SK-N-SH (cell line): ENCODE measurements around the gene ITGA1. TPM values are rescaled to one million over a fixed set of nuclear protein-coding genes. Genes with fewer than 3 reads are reported as not detected.

ENCODE experiments used
- CTCF ChIA-PET: fragments of 300-600, 350-600 bp; formaldehyde crosslinking; extraction: SDS; loops from one replicate; lab custom pipeline; 2021; lab: Yijun Ruan, JAX
- POLR2A ChIA-PET: fragments of 350-600 bp; sonication (Branson Sonifier 250); formaldehyde crosslinking; extraction: SDS; loops from one replicate; lab custom pipeline; 2020; ENCODE audit warnings: antibody characterized with exemption, inconsistent platforms; lab: Yijun Ruan, JAX
- DNase-seq: peaks from one replicate; pipeline ENCODE4 v3.0.0; 2012
- H2AFZ ChIP-seq: fragments of 200-600 bp; sonication (generic); 2 replicates; pipeline ENCODE4 v1.8.1; 2016; ENCODE audit warnings: antibody characterized with exemption, mild to moderate bottlenecking, low read depth
- H3F3A ChIP-seq: fragments of 200-600 bp; sonication (generic); replicated peaks from 2 replicates; pipeline ENCODE3; 2016; ENCODE audit warnings: antibody characterized with exemption, mild to moderate bottlenecking; ENCODE audit not compliant: insufficient read depth
- H3K27ac ChIP-seq, 2 experiments: fragments of 200-500 bp in 1 of 2; fragments of 200-600 bp in 1 of 2; sonication (Bioruptor generic) in 1 of 2; sonication (generic), shearing (Covaris generic) in 1 of 2; 2 replicates each; pipeline versions ENCODE4 v1.5.1 to v1.6.1; 2014 to 2016; ENCODE audit warnings: low read depth in 2 of 2, inconsistent platforms in 1 of 2, low read length in 1 of 2, mild to moderate bottlenecking in 1 of 2, mixed read lengths in 1 of 2
- H3K27me3 ChIP-seq: fragments of 200-600 bp; sonication (generic), shearing (Covaris generic); 2 replicates; pipeline ENCODE4 v1.6.1; 2016; ENCODE audit warnings: mixed run types; ENCODE audit not compliant: insufficient read depth
- H3K36me3 ChIP-seq, 2 experiments: fragments of 200-500 bp in 1 of 2; fragments of 200-600 bp in 1 of 2; sonication (Bioruptor generic) in 1 of 2; sonication (generic) in 1 of 2; replicated peaks in 1 of 2; 2 replicates each; pipeline versions ENCODE3 to v1.5.1; 2014 to 2016; ENCODE audit warnings: low read length in 1 of 2, mild to moderate bottlenecking in 1 of 2; ENCODE audit not compliant: insufficient read depth in 2 of 2, control insufficient read depth in 1 of 2
- H3K4me1 ChIP-seq, 2 experiments: fragments of 200-500 bp in 1 of 2; fragments of 200-600 bp in 1 of 2; sonication (Bioruptor generic) in 1 of 2; sonication (generic), shearing (Covaris generic) in 1 of 2; 2 replicates each; pipeline versions ENCODE4 v1.5.1 to v1.6.1; 2014 to 2016; ENCODE audit warnings: low read depth in 1 of 2, low read length in 1 of 2, mixed run types in 1 of 2; ENCODE audit not compliant: insufficient read depth in 2 of 2, control insufficient read depth in 1 of 2
- H3K4me2 ChIP-seq: fragments of 200-600 bp; sonication (generic), shearing (Covaris generic); 2 replicates; pipeline ENCODE4 v1.6.1; 2017; ENCODE audit warnings: mixed run types
- H3K4me3 ChIP-seq, 2 experiments: fragments of 200-500 bp in 1 of 2; fragments of 200-600 bp in 1 of 2; sonication (Bioruptor generic) in 1 of 2; sonication (generic), shearing (Covaris generic) in 1 of 2; 2 replicates each; pipeline versions ENCODE4 v1.5.1 to v1.8.1; 2014 to 2016; ENCODE audit warnings: low read depth in 2 of 2, inconsistent platforms in 1 of 2, low read length in 1 of 2, mild to moderate bottlenecking in 1 of 2, mixed read lengths in 1 of 2, moderate library complexity in 1 of 2
- H3K79me2 ChIP-seq: fragments of 200-600 bp; sonication (generic); 2 replicates; pipeline ENCODE4 v1.8.1; 2017; ENCODE audit warnings: mild to moderate bottlenecking; ENCODE audit not compliant: insufficient read depth
- H3K9ac ChIP-seq: fragments of 200-600 bp; sonication (generic); 2 replicates; pipeline ENCODE4 v1.6.1; 2017; ENCODE audit warnings: mixed run types
- H3K9me2 ChIP-seq: fragments of 200-600 bp; sonication (generic); 2 replicates; pipeline ENCODE4 v1.6.1; 2017; ENCODE audit warnings: mixed run types
- H3K9me3 ChIP-seq: fragments of 200-600 bp; sonication (generic); 2 replicates; pipeline ENCODE4 v1.6.1; 2017; ENCODE audit warnings: mixed run types, mild to moderate bottlenecking, moderate library complexity
- H4K20me1 ChIP-seq: fragments of 200-600 bp; sonication (generic); 2 replicates; pipeline ENCODE4 v1.6.1; 2017; ENCODE audit warnings: mild to moderate bottlenecking, mixed run types; ENCODE audit not compliant: insufficient read depth
- EZH2phosphoT487 ChIP-seq: fragments of 200-600 bp; sonication (generic); IDR thresholded peaks from 2 replicates; pipeline ENCODE4 v1.6.1; 2017; ENCODE audit warnings: low read depth, mixed run types, mild to moderate bottlenecking, antibody characterized with exemption, moderate library complexity, borderline replicate concordance
- FOSL2 ChIP-seq: IDR thresholded peaks from 2 replicates; pipeline ENCODE4 v1.4.0; 2012; ENCODE audit warnings: low read depth, mild to moderate bottlenecking, moderate library complexity, borderline replicate concordance
- FOXJ3 ChIP-seq: sonication (generic); formaldehyde crosslinking; IDR thresholded peaks from 2 replicates; pipeline ENCODE4 v1.5.1; 2020; ENCODE audit warnings: mild to moderate bottlenecking, missing genetic modification reagents
- POLR2AphosphoS5 ChIP-seq: IDR thresholded peaks from 2 replicates; pipeline ENCODE4 v1.6.1; 2012; ENCODE audit warnings: low read depth, low read length
- TCF12 ChIP-seq: IDR thresholded peaks from 2 replicates; pipeline ENCODE4 v1.4.0; 2012
- WGBS: methylation state at CpG from one replicate; pipeline ENCODE4 v1.1.6; 2017; ENCODE audit warnings: low lambda C conversion rate; 5-methylcytosine and 5-hydroxymethylcytosine counted together
- polyA plus RNA-seq, 3 experiments: library from polyadenylated mRNA; depleted of rRNA; stranded (reverse); fragments of >200 nt; gene quantifications; 2 replicates each; pipeline ENCODE4 v1.2.3, GENCODE V29; 2012
- TF ChIP-seq, protein P1 (sequence below): IDR thresholded peaks from 2 replicates; pipeline ENCODE4 v1.6.1; 2012; ENCODE audit warnings: mild to moderate bottlenecking, low read depth, low read length, moderate library complexity
- TF ChIP-seq, protein P2 (sequence below): IDR thresholded peaks from 2 replicates; pipeline ENCODE4 v1.4.0; 2012; ENCODE audit warnings: low read depth, borderline replicate concordance

Gene ITGA1
- polyA plus RNA-seq, 1 of the 3 experiments (the other 2 are of a cell fraction) = 7.7 TPM

DNA sequence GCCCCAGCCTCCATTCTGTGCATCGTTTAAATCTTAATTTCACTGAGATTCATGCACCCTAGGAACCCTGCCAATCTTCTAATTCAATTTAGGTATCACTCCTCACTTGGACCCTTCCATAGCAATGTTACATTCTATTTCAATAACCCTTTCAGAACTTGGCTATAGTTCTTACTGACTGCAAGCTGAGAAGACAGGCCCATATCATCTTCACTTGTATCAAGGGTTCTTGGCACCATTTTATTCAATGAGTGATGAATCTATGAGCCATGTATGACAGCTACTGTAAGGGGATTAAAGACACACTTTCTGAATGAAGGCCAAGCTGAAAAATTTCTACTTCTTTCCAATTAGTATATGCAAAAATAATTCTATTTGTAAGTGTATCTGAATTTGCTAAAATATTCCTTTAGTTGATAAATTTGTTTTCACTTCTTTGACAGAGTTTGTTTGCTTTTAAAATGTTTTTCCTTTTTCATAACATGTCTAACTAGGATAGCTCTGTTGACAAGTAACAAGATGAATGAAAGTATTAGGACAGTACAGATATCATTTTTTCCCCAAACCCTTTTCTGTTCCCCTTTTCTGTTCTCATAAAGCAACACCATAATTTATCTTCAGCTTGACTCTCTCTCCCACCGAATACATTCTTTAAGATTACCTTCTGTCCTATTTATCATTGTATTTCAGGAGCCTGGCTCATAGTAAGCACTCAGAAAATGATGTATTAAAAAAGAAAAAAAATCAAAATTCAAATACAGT, 211.0 kb downstream of the ITGA1 start (continued):
- TF ChIP-seq, protein P1, sequence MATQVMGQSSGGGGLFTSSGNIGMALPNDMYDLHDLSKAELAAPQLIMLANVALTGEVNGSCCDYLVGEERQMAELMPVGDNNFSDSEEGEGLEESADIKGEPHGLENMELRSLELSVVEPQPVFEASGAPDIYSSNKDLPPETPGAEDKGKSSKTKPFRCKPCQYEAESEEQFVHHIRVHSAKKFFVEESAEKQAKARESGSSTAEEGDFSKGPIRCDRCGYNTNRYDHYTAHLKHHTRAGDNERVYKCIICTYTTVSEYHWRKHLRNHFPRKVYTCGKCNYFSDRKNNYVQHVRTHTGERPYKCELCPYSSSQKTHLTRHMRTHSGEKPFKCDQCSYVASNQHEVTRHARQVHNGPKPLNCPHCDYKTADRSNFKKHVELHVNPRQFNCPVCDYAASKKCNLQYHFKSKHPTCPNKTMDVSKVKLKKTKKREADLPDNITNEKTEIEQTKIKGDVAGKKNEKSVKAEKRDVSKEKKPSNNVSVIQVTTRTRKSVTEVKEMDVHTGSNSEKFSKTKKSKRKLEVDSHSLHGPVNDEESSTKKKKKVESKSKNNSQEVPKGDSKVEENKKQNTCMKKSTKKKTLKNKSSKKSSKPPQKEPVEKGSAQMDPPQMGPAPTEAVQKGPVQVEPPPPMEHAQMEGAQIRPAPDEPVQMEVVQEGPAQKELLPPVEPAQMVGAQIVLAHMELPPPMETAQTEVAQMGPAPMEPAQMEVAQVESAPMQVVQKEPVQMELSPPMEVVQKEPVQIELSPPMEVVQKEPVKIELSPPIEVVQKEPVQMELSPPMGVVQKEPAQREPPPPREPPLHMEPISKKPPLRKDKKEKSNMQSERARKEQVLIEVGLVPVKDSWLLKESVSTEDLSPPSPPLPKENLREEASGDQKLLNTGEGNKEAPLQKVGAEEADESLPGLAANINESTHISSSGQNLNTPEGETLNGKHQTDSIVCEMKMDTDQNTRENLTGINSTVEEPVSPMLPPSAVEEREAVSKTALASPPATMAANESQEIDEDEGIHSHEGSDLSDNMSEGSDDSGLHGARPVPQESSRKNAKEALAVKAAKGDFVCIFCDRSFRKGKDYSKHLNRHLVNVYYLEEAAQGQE = no peak
- TF ChIP-seq, protein P2, sequence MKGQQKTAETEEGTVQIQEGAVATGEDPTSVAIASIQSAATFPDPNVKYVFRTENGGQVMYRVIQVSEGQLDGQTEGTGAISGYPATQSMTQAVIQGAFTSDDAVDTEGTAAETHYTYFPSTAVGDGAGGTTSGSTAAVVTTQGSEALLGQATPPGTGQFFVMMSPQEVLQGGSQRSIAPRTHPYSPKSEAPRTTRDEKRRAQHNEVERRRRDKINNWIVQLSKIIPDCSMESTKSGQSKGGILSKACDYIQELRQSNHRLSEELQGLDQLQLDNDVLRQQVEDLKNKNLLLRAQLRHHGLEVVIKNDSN = no peak

DNA sequence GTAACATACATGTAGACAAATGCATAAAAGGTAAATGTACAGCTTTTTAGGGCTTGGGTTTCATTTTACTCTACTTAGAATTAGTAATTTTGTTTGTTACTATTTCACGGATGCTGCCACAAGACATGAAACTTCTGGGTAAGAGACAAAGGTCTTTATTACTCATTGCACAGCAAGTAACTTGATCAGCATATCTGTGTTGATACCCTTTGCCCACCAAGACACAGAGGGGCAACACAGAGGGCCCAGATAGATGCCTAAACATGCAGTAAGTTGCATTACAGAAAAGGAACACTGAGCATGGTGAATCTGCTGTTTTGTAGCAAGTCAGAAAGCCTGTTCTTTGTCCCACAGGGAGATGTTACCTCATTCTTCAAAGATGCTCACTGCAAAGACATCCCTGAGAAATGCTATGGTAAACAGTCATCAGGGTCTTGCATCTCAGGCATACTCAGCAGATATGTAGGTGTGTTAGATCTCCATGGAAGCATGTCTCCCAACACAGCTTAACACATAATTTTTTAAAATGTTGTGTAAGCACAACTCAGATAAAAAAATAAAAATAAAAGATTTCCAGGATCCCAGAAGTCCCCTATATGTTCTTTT, 211.7 kb downstream of the ITGA1 start:
- TF ChIP-seq POLR2AphosphoS5 (no peak), EZH2phosphoT487 (no peak), TCF12 (peak; percentile 37; the same call in 1 of the 2 replicates), FOSL2 (peak; percentile 38; the same call in 1 of the 2 replicates), FOXJ3 (CRISPR knock-in tag) (no peak)
- Histone ChIP-seq H3K4me1 (peaks cover 0 to 43% of the 10 kb centered on the region in 2 experiments; a peak in 2 of 4 replicates), H3K36me3 (peaks cover 4 to 70% of the 10 kb centered on the region in 2 experiments), H3K4me3 (no peak overlapping the region), H3K4me2 (peak overlapping the region; percentile 39; the same call in 1 of the 2 replicates), H3K27me3 (no peaks in the 10 kb centered on the region), H3F3A (peaks cover 79% of the 10 kb centered on the region), H3K79me2 (peaks cover 100% of the 10 kb centered on the region), H4K20me1 (peaks cover 9% of the 10 kb centered on the region), H3K27ac (peak overlapping the region in 1 of 2 experiments; percentile 75; a peak in 2 of 4 replicates), H3K9me3 (no peaks in the 10 kb centered on the region), H3K9me2 (no peaks in the 10 kb centered on the region), H3K9ac (peak overlapping the region; percentile 56), H2AFZ (no peak overlapping the region)
- ChIA-PET CTCF (interaction anchor here (0.5 to 0.9 kb wide), 3 partner anchors 12 to 84 kb away, joined by 3 to 4 read pairs (median 4); no protein-coding TSS in a partner anchor), POLR2A (no interaction called here)
- no peak for DNase-seq
- WGBS = 80% methylated on average over 1 of the region's 1 CpG
